PC-3 (cell line): Measurements from ENCODE around the gene CEBPZ. TPM values are rescaled to one million over a fixed set of nuclear protein-coding genes. Genes with fewer than 3 reads are reported as not detected.

ENCODE experiments used
- ATAC-seq: fragments of 200-7000 bp; cut with Tn5 transposase; 2 replicates; pipeline ENCODE4 v1.9.1; 2020; ENCODE audit warnings: mild to moderate bottlenecking, moderate library complexity
- BruUV-seq: library from RNA; stranded (reverse); fragments of 400-500 nt; replicated peaks from 2 replicates; lab custom pipeline; 2021; lab: Mats Ljungman, UMichigan
- CTCF ChIA-PET: fragments of 300-600 bp; sonication (Branson Sonifier 250); formaldehyde crosslinking; loops from one replicate; lab custom pipeline; 2022; ENCODE audit warnings: antibody characterized with exemption; lab: Charles Lee
- POLR2A ChIA-PET: fragments of 300-600 bp; sonication (Branson Sonifier 250); formaldehyde crosslinking; loops from one replicate; lab custom pipeline; 2022; ENCODE audit warnings: antibody characterized with exemption; ENCODE audit not compliant: unreplicated experiment; lab: Charles Lee
- DNase-seq: peaks from one replicate; pipeline ENCODE4 v3.0.0-alpha.2; 2015
- H2AFZ ChIP-seq: fragments of 300-600 bp; sonication (generic); 2 replicates; pipeline ENCODE4 v1.6.0; 2016; ENCODE audit warnings: antibody characterized with exemption, low read length
- H3F3A ChIP-seq: fragments of 300-600 bp; sonication (generic); one replicate; pipeline ENCODE4 v1.6.0; 2017; ENCODE audit warnings: antibody characterized with exemption, low read length, control low read depth, mild to moderate bottlenecking; ENCODE audit not compliant: unreplicated experiment
- H3K27ac ChIP-seq: fragments of 300-600 bp; sonication (generic); 2 replicates; pipeline ENCODE4 v1.5.1; 2016; ENCODE audit warnings: mild to moderate bottlenecking, low read length
- H3K27me3 ChIP-seq: fragments of 300-600 bp; sonication (generic); 2 replicates; pipeline ENCODE4 v1.6.1; 2016; ENCODE audit warnings: low read length, mixed read lengths
- H3K36me3 ChIP-seq: fragments of 300-600 bp; sonication (generic); 2 replicates; pipeline ENCODE4 v1.6.1; 2016; ENCODE audit warnings: low read depth, mixed run types, low read length, mixed read lengths
- H3K4me1 ChIP-seq: fragments of 300-600 bp; sonication (generic); 2 replicates; pipeline ENCODE4 v1.5.1; 2016; ENCODE audit warnings: low read length; ENCODE audit not compliant: insufficient read depth
- H3K4me2 ChIP-seq: fragments of 300-600 bp; sonication (generic); 2 replicates; pipeline ENCODE4 v1.6.0; 2016; ENCODE audit warnings: low read length
- H3K4me3 ChIP-seq: fragments of 300-600 bp; sonication (generic); 2 replicates; pipeline ENCODE4 v1.5.1; 2016; ENCODE audit warnings: mild to moderate bottlenecking, low read length, mixed read lengths
- H3K79me2 ChIP-seq: fragments of 300-600 bp; sonication (generic); 2 replicates; pipeline ENCODE4 v1.6.1; 2017; ENCODE audit warnings: low read length, mixed read lengths
- H3K9ac ChIP-seq: fragments of 300-600 bp; sonication (generic); 2 replicates; pipeline ENCODE4 v1.6.0; 2016; ENCODE audit warnings: mild to moderate bottlenecking, low read length
- H3K9me2 ChIP-seq: fragments of 300-600 bp; sonication (generic); replicated peaks from 2 replicates; pipeline ENCODE4 v1.6.1; 2016; ENCODE audit warnings: mixed run types, low read length, mixed read lengths
- H3K9me3 ChIP-seq: fragments of 300-600 bp; sonication (generic); 2 replicates; pipeline ENCODE4 v1.6.1; 2016; ENCODE audit warnings: low read length, mixed read lengths
- H4K20me1 ChIP-seq: fragments of 300-600 bp; sonication (generic); 2 replicates; pipeline ENCODE4 v1.6.1; 2016; ENCODE audit warnings: low read length, mixed read lengths
- EZH2 ChIP-seq: fragments of 300-600 bp; sonication (generic); IDR thresholded peaks from one replicate; pipeline ENCODE4 v1.6.1; 2017; ENCODE audit warnings: antibody characterized with exemption, mild to moderate bottlenecking, low read length; ENCODE audit not compliant: unreplicated experiment
- EZH2phosphoT487 ChIP-seq: fragments of 300-600 bp; sonication (generic); IDR thresholded peaks from 2 replicates; pipeline ENCODE4 v1.6.1; 2018; ENCODE audit warnings: mild to moderate bottlenecking, antibody characterized with exemption, low read length, borderline replicate concordance
- intact Hi-C: fragments of 100-400 bp; cut with micrococcal nuclease; formaldehyde crosslinking; loops from 2 replicates; pipeline ENCODE4 v1.9.0; 2023
- total RNA-seq: library from RNA; depleted of rRNA; stranded (reverse); fragments of >200 nt; gene quantifications from 2 replicates; pipeline ENCODE4 v1.2.3, GENCODE V29; 2014
- TF ChIP-seq, protein P1 (sequence below): fragments of 300-600 bp; sonication (generic); conservative IDR thresholded peaks from 2 replicates; pipeline ENCODE4 v1.5.1; 2017; ENCODE audit warnings: antibody characterized with exemption, low read depth, mild to moderate bottlenecking, low read length

CEBPZ gene
- total RNA-seq, 1 experiment from 2014 or later = 39.8 TPM

DNA sequence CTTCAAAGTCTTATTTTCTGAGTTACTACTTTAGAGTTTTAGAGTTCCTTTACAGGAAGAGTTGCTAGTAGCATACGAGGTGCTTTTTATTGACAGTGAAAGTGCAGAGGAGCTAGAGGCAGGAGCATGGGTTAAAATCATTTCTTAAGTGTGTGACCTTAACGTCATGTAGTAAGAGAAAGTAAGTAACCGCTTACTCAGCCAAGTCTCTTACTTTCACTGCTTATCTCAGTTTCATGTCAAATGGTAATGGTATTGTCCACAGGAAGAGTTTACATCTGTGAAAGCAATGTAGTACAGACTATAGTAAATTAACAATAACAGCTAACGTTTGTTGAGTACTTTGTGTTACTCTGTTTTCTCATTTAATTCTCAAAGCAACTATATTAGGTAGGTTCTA lies 12.6 kb upstream of the CEBPZ start:
- POLR2A ChIA-PET = no interaction called here

DNA sequence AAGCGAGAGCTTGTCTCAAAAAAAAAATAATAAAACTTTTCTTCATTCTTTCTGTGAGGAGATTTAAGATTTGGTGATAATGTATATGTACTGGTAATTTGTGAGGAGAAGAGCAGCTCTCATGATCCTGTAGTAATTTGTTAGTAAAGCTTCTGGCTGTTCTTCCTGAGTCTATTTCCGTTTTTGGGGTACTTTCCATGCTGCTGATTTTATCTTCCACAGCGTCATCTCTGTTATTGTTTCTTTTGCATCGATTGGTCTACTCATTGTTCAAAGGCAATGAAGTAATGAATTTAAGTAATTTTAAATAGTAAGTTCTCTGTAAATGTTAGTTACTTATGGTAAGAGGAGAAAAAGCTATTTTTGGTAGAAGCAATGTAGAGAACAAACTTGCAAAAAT lies 12.0 kb upstream of the CEBPZ start:
- no peaks in the 10 kb centered on the region for H3F3A ChIP-seq
- no peaks in the 10 kb centered on the region for H3K9me3 ChIP-seq
- no peaks in the 10 kb centered on the region for H4K20me1 ChIP-seq
- H3K4me3 ChIP-seq = no peak overlapping the region
- no peak overlapping the region for H3K9ac ChIP-seq
- H3K27me3 ChIP-seq = no peaks in the 10 kb centered on the region
- CTCF ChIA-PET = interaction anchor here (0.6 kb wide), 1 partner anchor 74 kb away, joined by 3 read pairs; no protein-coding TSS in a partner anchor
- BruUV-seq = no TSS peak
- no peak overlapping the region for H3K27ac ChIP-seq
- H3K79me2 ChIP-seq = no peaks in the 10 kb centered on the region
- no peaks in the 10 kb centered on the region for H3K9me2 ChIP-seq
- ATAC-seq (no peak), DNase-seq (no peak)
- no peak overlapping the region for H2AFZ ChIP-seq
- H3K4me2 ChIP-seq = no peak overlapping the region
- H3K4me1 ChIP-seq = no peaks in the 10 kb centered on the region
- intact Hi-C loops = no loop called here
- TF ChIP-seq, protein P1, sequence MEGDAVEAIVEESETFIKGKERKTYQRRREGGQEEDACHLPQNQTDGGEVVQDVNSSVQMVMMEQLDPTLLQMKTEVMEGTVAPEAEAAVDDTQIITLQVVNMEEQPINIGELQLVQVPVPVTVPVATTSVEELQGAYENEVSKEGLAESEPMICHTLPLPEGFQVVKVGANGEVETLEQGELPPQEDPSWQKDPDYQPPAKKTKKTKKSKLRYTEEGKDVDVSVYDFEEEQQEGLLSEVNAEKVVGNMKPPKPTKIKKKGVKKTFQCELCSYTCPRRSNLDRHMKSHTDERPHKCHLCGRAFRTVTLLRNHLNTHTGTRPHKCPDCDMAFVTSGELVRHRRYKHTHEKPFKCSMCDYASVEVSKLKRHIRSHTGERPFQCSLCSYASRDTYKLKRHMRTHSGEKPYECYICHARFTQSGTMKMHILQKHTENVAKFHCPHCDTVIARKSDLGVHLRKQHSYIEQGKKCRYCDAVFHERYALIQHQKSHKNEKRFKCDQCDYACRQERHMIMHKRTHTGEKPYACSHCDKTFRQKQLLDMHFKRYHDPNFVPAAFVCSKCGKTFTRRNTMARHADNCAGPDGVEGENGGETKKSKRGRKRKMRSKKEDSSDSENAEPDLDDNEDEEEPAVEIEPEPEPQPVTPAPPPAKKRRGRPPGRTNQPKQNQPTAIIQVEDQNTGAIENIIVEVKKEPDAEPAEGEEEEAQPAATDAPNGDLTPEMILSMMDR = no peak
- TF ChIP-seq EZH2phosphoT487 (no peak), EZH2 (no peak)
- H3K36me3 ChIP-seq = peaks cover 53% of the 10 kb centered on the region
- POLR2A ChIA-PET = no interaction called here

More for the DNA sequence above, 12.6 kb upstream of the CEBPZ start:
- Histone ChIP-seq H3K9me3 (no peaks in the 10 kb centered on the region), H3F3A (no peaks in the 10 kb centered on the region), H3K4me1 (no peaks in the 10 kb centered on the region), H3K4me2 (no peak overlapping the region), H3K27me3 (no peaks in the 10 kb centered on the region), H3K79me2 (no peaks in the 10 kb centered on the region), H3K9ac (no peak overlapping the region), H3K36me3 (peaks cover 53% of the 10 kb centered on the region), H3K27ac (no peak overlapping the region), H3K9me2 (no peaks in the 10 kb centered on the region), H4K20me1 (no peaks in the 10 kb centered on the region), H2AFZ (no peak overlapping the region), H3K4me3 (no peak overlapping the region)
- no peak for TF ChIP-seq EZH2
- TF ChIP-seq, protein P1 = no peak
- TF ChIP-seq EZH2phosphoT487 = no peak
- CTCF ChIA-PET = no interaction called here
- BruUV-seq = no TSS peak
- intact Hi-C loops = no loop called here
- no peak for DNase-seq
- ATAC-seq = no peak

DNA sequence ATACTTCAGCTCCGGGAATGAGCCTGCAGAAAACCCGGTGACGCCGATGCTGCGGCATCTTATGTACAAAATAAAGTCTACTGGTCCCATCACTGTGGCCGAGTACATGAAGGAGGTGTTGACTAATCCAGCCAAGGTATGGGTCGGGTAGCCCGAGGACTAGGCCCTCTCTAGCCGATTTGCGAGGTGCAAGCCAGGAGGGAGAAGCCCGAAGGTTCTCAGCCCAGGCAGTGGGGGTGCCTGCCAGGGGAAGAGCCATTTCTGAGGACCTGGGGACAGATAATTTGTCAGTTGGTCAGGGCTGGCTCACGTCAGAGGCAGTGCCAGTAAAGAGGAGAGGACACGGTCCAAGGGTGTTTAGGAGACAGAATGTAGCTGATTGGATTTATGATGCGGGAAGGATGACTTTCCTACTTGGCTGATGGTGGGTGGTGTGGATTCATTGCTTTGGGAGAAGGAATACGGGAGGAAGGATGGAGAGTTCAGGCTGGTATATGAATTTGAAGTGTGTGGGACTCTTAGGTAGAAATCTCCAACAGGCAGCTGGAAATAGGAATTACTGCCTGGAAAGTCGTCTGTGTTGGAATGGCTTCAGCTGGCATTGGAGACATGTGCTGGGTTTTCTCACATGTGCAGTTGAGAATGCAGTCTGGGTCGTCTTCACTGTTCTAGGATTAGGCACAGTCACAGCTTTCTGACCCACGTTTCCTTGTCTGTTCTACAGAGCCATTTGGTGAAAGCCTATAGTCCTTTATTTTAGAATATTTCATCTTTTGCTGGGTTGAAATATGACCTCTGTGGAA lies 936 bp upstream of the CEBPZ start:
- Histone ChIP-seq H3K27me3 (no peaks in the 10 kb centered on the region), H3K27ac (0 out of 2 replicates have a peak overlapping the region, but pooled peaks have one; percentile 66), H3K9ac (peak overlapping the region; percentile 92), H3F3A (no peaks in the 10 kb centered on the region), H3K4me2 (peak overlapping the region; percentile 91), H3K36me3 (peaks cover 16% of the 10 kb centered on the region), H3K79me2 (peaks cover 87% of the 10 kb centered on the region), H3K9me3 (no peaks in the 10 kb centered on the region), H3K4me1 (peaks cover 23% of the 10 kb centered on the region), H2AFZ (peak overlapping the region; percentile 89), H4K20me1 (peaks cover 20% of the 10 kb centered on the region), H3K4me3 (peak overlapping the region; percentile 91), H3K9me2 (no peaks in the 10 kb centered on the region)
- POLR2A ChIA-PET = interaction anchor here (1.4 kb wide), 1 partner anchor 90 kb away, joined by 4 read pairs; no protein-coding TSS in a partner anchor
- peak; percentile 15 for DNase-seq
- ATAC-seq = peak; percentile 26
- BruUV-seq = no TSS peak
- TF ChIP-seq EZH2 = no peak
- CTCF ChIA-PET = no interaction called here
- intact Hi-C loops = no loop called here
